Ishikawa (cell line): ENCODE measurements around the gene NDUFA5.

ENCODE experiments used
- CEBPB ChIP-seq: IDR thresholded peaks from 2 replicates; pipeline ENCODE4 v1.6.1; 2012
- CREB1 ChIP-seq: IDR thresholded peaks from 2 replicates; pipeline ENCODE4 v1.6.1; 2012; ENCODE audit warnings: low read depth
- EGR1 ChIP-seq: IDR thresholded peaks from 2 replicates; pipeline ENCODE4 v1.6.1; 2012
- EP300 ChIP-seq: IDR thresholded peaks from 2 replicates; pipeline ENCODE4 v1.6.1; 2012; ENCODE audit warnings: borderline replicate concordance
- FOXM1 ChIP-seq: IDR thresholded peaks from 2 replicates; pipeline ENCODE4 v1.6.1; 2012; ENCODE audit warnings: low read depth, borderline replicate concordance
- NFIC ChIP-seq: IDR thresholded peaks from 2 replicates; pipeline ENCODE4 v1.6.1; 2012
- RAD21 ChIP-seq: IDR thresholded peaks from 2 replicates; pipeline ENCODE4 v1.6.1; 2012; ENCODE audit warnings: low read depth
- TAF1 ChIP-seq: IDR thresholded peaks from 2 replicates; pipeline ENCODE4 v1.6.1; 2012; ENCODE audit warnings: low read depth, mild to moderate bottlenecking
- TCF12 ChIP-seq: IDR thresholded peaks from 2 replicates; pipeline ENCODE4 v1.6.1; 2012; ENCODE audit warnings: low read depth
- TEAD4 ChIP-seq: IDR thresholded peaks from 2 replicates; pipeline ENCODE4 v1.6.1; 2012
- YY1 ChIP-seq: IDR thresholded peaks from 2 replicates; pipeline ENCODE4 v1.6.1; 2012; ENCODE audit warnings: low read depth
- ZBTB7A ChIP-seq: IDR thresholded peaks from 2 replicates; pipeline ENCODE4 v1.6.1; 2012; ENCODE audit warnings: low read depth
- TF ChIP-seq, protein P1 (sequence below): IDR thresholded peaks from 2 replicates; pipeline ENCODE4 v1.6.1; 2012
- TF ChIP-seq, protein P2 (sequence below): IDR thresholded peaks from 2 replicates; pipeline ENCODE4 v1.6.1; 2012
- TF ChIP-seq, protein P3 (sequence below): IDR thresholded peaks from 2 replicates; pipeline ENCODE4 v1.6.1; 2012; ENCODE audit warnings: low read depth, mild to moderate bottlenecking

The NDUFA5 gene

DNA sequence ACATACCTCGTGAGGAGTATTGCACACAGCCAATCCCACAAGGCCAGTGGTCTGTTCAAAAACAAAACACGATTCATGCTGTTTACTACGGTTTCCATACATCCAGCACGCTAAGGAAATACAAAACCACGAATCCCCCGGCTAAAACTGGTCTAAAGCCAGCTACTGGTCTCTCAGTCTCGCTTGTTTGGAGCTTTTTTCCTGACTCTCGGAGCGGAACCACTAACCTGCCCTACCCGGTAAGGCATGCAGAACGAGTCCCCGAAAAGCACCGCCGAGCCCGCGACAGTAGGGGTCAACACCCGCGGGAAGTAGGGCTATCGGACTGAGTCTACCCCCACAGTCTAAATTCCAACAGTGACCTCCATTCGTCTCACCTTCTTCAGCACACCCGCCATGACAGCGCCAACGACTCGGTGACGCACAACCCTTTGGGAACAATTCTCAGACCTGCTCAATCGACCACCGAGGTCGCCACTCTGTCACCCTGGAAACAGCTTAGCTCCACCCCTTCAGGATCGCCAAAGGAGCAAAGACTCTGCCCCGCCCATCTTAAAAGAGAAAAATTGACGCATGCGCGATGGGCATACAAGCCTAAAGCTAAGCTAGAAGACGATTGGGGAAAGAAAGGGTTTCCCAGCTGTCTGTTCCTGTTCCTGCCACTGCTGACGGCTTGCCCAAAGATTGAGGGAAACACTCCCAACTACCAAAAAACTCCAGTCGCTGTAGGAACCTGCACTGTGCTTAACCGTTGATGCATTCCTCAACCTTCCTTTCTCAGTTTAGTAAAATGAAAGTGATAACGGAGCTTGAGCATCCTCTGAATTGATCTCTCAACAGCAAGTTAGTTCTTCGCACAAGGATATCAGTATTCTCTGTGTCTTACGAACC, at the start of gene NDUFA5:
Gene NDUFA5, minus strand, starts transcription at position 421 of the 891 bp plus-strand sequence. Its CDS starts 23 bp downstream, at position 398.
- TF ChIP-seq CEBPB = no peak
- TF ChIP-seq, protein P1, sequence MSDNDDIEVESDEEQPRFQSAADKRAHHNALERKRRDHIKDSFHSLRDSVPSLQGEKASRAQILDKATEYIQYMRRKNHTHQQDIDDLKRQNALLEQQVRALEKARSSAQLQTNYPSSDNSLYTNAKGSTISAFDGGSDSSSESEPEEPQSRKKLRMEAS = no peak; the same call in 1 of the 2 replicates
- TF ChIP-seq CREB1 = peak; percentile 81
- TF ChIP-seq EP300 = no peak
- TF ChIP-seq RAD21 = no peak
- peak; percentile 10; the same call in 1 of the 2 replicates for TF ChIP-seq EGR1
- TF ChIP-seq TAF1 = peak; percentile 84
- TF ChIP-seq, protein P2, sequence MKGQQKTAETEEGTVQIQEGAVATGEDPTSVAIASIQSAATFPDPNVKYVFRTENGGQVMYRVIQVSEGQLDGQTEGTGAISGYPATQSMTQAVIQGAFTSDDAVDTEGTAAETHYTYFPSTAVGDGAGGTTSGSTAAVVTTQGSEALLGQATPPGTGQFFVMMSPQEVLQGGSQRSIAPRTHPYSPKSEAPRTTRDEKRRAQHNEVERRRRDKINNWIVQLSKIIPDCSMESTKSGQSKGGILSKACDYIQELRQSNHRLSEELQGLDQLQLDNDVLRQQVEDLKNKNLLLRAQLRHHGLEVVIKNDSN = 0 out of 2 replicates have a peak, but pooled peaks have one; percentile 4
- TF ChIP-seq YY1 = peak; percentile 97
- TF ChIP-seq TEAD4 = no peak
- TF ChIP-seq TCF12 = no peak
- no peak for TF ChIP-seq NFIC
- TF ChIP-seq, protein P3, sequence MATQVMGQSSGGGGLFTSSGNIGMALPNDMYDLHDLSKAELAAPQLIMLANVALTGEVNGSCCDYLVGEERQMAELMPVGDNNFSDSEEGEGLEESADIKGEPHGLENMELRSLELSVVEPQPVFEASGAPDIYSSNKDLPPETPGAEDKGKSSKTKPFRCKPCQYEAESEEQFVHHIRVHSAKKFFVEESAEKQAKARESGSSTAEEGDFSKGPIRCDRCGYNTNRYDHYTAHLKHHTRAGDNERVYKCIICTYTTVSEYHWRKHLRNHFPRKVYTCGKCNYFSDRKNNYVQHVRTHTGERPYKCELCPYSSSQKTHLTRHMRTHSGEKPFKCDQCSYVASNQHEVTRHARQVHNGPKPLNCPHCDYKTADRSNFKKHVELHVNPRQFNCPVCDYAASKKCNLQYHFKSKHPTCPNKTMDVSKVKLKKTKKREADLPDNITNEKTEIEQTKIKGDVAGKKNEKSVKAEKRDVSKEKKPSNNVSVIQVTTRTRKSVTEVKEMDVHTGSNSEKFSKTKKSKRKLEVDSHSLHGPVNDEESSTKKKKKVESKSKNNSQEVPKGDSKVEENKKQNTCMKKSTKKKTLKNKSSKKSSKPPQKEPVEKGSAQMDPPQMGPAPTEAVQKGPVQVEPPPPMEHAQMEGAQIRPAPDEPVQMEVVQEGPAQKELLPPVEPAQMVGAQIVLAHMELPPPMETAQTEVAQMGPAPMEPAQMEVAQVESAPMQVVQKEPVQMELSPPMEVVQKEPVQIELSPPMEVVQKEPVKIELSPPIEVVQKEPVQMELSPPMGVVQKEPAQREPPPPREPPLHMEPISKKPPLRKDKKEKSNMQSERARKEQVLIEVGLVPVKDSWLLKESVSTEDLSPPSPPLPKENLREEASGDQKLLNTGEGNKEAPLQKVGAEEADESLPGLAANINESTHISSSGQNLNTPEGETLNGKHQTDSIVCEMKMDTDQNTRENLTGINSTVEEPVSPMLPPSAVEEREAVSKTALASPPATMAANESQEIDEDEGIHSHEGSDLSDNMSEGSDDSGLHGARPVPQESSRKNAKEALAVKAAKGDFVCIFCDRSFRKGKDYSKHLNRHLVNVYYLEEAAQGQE = no peak
- no peak for TF ChIP-seq ZBTB7A
- TF ChIP-seq FOXM1 = no peak

- no peak for TF ChIP-seq ZBTB7A
- no peak for TF ChIP-seq CEBPB
- TF ChIP-seq EGR1 = no peak
- TF ChIP-seq TEAD4 = no peak
- no peak for TF ChIP-seq YY1
- TF ChIP-seq TAF1 = no peak
- TF ChIP-seq, protein P2 = no peak
- no peak for TF ChIP-seq RAD21
- TF ChIP-seq NFIC = no peak
Observed at GRCh38 chr7:123604739-123605138, 47.1 kb upstream of the NDUFA5 start.

DNA sequence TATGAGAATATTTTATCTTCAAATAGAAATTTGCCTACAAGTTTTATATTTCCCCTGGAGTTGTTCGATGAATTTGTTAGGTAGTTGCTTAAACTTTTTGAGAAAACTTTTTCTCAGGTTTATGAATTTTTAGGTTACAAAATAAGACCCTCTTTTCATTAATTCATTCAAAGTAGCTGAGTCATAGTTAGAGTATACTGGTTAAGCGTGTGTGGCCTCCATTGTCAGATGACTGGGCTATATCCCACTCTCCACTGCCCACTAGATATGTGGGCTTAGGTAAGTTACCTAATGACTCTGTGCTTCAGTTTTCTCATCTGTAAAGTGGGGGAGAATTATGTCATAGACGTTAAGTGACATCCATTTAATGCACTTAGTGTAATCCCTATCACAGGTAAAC, 45.0 kb upstream of the NDUFA5 start:
- TF ChIP-seq EGR1 = no peak
- no peak for TF ChIP-seq TCF12
- TF ChIP-seq ZBTB7A = no peak
- TF ChIP-seq, protein P3 = no peak

- TF ChIP-seq, protein P2 = no peak
- TF ChIP-seq NFIC (no peak), EP300 (no peak), TAF1 (no peak), YY1 (no peak), EGR1 (no peak), TEAD4 (no peak), TCF12 (no peak), CEBPB (no peak)
- TF ChIP-seq, protein P1 = no peak
Observed at GRCh38 chr7:123601530-123601929, 43.9 kb upstream of the NDUFA5 start, which contains the start of gene ASB15. Gene ASB15, plus strand, starts transcription at chr7:123601821. Its CDS starts 12,682 bp downstream, at chr7:123614503.

- no peak for TF ChIP-seq TAF1
- TF ChIP-seq, protein P1 = no peak
- TF ChIP-seq YY1 = no peak
- no peak for TF ChIP-seq FOXM1
- no peak for TF ChIP-seq EGR1
- TF ChIP-seq, protein P2 = no peak
- no peak for TF ChIP-seq EP300
- TF ChIP-seq, protein P3 = no peak
- TF ChIP-seq ZBTB7A = no peak
- no peak for TF ChIP-seq CEBPB
- TF ChIP-seq TCF12 = no peak
- no peak for TF ChIP-seq CREB1
- TF ChIP-seq TEAD4 = no peak
- TF ChIP-seq RAD21 = no peak
- TF ChIP-seq NFIC = no peak
Observed at GRCh38 chr7:123600876-123601275, 43.3 kb upstream of the NDUFA5 start.
